NCI-H187 (cell line): Measurements from ENCODE around the gene EIF5A2.

Experiments
- DNase-seq, 2 experiments: peaks; one replicate each; lab custom pipeline; 2025; lab: John Stamatoyannopoulos, UW

Gene EIF5A2

DNA sequence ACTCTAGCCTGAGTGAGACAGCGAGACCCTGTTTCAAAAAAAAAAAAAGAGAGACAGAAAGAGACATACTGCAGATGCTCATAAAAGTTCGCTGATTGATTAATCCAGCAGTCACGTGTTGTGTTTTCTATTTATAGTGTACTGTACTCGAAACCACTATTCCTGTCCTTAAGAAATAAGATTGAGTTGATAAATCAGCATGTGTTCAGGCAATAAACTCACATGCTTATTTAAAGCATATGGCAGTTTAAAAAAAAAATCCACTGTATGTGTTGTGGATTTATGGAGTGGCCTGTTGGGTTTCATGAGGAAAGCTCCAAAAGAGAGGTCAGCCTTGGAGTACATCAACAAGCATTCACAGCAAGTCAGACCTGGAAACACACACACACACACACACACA, 56.1 kb downstream of the EIF5A2 start:
- DNase-seq, result no peak

DNA sequence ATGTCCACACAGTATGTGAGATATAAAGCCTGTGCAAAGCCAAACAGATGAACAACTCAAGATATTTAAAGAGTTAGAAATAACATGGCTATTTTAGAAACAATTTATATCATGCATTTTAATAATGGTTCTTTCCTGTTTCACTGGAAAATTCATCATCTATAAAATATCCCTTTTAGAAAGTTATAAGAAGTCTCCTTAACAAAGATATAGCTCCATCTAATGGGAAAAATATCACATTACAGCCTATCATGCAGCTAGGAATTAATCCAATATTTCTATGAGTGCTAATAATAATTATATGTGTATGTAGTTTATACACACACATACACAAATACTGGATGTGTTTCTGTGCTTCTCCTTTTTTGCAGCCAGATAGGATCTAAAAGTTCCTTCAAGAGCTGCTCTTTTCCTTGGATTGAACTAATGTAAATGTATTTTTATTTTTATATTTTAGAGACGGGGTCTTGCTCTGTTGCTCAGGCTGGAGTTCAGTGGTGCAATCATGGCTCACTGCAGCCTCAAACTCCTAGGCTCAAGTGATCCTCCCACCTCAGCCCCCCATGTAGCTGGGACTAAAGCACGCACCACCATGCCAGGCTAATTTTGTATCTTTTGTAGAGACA, 60.0 kb downstream of the EIF5A2 start:
- DNase-seq, result no peak

DNA sequence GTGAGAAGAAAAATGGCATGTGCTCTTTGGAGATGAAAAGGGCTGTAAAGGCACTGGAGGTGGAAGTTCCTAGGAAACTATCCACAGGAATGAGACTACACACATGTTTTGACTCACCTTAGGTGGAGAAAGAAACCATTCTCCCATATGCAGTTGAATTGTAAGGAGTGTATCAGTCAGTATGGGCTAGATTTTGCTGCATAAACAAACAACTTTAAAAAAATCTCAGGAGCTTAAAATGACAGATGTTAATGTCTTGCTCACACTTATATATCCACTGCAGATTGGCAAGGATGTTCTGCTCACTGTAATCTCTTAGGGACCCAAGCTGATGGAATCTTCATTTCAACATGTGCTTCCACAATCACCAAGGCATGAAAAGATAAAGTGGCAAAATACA, 64.1 kb downstream of the EIF5A2 start:
- no peak for DNase-seq

DNA sequence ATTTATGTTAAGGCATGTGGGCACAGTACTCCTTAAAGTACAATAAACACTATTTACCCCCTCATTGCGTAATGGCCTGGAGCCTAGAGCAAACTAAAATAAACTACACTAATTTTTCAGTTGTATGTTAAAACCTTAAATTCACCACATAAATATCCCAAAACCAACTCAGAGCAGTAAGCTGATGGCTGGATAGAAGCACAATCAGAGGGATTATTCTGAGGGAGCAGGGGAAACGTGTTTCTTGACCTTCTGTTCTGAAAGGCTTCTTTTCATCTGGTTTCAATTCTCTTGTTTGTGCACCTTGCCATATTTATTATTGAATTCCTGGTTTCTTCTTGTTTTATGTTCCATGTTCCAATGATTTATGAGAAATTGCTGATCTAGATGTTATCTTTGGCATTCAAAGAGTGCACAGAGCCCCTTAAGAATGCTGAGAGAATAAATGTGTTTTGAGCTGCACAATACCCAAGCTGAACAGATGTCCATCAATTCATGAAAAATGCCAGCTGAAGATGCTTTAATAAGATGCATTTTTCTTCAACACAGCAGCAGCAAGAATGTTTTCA, 68.1 kb downstream of the EIF5A2 start:
- no peak for DNase-seq

DNA sequence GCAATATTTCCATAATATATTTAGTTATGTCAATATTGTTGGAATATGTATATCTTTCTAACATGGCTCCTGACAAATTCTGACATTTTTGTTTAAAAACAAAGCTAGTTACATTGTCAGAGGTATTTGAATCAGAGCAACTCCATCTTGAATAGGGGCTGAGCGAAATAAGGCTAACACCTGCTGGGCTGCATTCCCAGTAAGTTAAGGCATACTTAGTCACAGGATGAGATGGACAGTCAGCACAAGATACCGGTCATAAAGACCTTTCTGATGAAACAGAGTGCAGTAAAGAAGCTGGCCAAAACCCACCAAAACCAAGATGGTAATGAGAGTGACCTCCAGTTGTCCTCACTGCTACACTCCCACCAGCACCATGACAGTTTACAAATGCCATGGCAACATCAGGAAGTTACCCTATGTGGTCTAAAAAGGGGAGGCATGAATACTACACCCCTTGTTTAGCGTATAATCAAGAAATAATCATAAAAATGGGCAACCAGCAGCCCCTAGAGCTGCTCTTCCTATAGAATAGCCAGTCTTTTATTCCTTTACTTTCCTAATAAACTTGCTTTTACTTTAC, 68.8 kb downstream of the EIF5A2 start:
- DNase-seq, result no peak
